Measurements from ENCODE around the gene GPRC5B. TPM values are rescaled to one million over a fixed set of nuclear protein-coding genes. Genes with fewer than 3 reads are reported as not detected.

The GPRC5B gene, protein sequence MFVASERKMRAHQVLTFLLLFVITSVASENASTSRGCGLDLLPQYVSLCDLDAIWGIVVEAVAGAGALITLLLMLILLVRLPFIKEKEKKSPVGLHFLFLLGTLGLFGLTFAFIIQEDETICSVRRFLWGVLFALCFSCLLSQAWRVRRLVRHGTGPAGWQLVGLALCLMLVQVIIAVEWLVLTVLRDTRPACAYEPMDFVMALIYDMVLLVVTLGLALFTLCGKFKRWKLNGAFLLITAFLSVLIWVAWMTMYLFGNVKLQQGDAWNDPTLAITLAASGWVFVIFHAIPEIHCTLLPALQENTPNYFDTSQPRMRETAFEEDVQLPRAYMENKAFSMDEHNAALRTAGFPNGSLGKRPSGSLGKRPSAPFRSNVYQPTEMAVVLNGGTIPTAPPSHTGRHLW
- 39.2 and 195 TPM in 2 replicates for total RNA-seq

DNA sequence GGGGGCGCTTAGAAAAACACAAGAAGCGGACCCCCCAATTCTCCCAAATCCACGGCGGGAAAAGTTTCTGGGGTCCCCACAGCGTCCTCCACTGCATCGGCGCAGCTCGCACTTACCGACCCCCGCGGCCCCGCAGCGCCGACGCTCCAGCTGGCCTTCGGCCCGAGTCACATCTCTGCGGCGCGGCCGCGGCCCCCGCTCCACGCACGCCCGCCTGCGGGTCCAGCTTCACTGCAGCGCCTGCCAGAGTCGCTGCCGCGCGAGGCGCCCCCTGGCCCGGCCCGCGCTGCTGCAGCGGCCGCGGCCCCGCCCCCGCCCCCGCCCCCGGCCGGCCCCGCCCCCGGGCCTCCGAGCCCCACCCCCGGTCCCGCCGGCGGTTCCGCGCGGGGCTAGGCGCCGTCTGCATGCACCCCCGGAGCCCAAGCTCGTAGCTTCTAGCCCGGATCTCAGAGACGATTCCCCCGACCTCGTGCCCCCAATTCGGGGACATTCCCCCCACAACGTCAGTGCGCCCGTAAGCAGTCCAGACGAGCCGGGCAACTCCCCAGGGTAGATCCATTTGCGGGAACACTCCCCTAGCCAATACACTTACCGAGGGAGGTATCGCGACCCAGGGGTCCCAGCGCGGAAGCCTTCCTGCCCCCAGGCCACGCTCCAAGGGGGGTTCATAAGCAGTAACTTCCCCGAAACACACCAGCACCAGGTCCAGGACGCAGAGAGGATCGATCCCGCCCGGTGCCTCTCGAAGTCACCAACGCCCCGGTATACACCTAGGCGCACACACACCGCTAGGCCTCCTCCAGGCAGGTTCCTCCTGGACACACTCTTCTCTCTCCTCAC, at the start of gene GPRC5B:
TSS of gene GPRC5B (minus strand) at position 238 of the 840 bp plus-strand sequence. CDS start 12,003 bp downstream, outside the sequence.

Other genes with a start within 250 kb of the GPRC5B start
- 13.1 and 20.3 TPM in 2 replicates for gene KNOP1, start 166.6 kb downstream of the GPRC5B start, total RNA-seq
- 9.4 and 19.2 TPM in 2 replicates for gene IQCK, start 166.6 kb downstream of the GPRC5B start, total RNA-seq
- not detected in 2 replicates for gene GPR139, start 189.0 kb upstream of the GPRC5B start, total RNA-seq